DMS114 treated with DMSO at 0.1 percent for 48 hours (cell line): ENCODE measurements around the gene WDR76.
A peak's percentile ranks its signal among the peaks of the same experiment; 100 is the strongest.
"Not testable (repeated sequence)": the region's sequence is repeated elsewhere in the genome, so short reads cannot be mapped to it uniquely, and the experiment has no call there.

Source experiments
- DNase-seq: peaks from one replicate; lab custom pipeline; 2025; ENCODE audit not compliant: unreplicated experiment; lab: John Stamatoyannopoulos, UW

WDR76 gene

DNA sequence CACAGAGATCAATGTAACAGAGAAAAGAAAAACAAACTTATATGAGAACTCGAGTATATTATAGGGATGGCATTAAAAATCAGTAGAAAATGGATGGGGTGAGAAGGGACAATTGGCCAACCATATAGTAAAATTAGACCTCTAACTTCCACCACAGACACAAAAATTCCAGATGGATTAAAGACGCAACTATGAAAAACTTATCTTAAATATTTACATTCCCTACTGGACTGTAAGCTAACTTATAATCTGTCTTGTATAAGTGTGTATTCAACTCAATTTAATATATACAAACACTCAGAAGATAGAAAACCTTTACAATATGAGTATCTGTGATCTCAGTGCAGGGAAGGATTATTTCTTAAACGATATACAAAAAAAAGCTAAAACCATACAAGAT is 5.3 kb upstream of the WDR76 start:
- DNase-seq = no peak

DNA sequence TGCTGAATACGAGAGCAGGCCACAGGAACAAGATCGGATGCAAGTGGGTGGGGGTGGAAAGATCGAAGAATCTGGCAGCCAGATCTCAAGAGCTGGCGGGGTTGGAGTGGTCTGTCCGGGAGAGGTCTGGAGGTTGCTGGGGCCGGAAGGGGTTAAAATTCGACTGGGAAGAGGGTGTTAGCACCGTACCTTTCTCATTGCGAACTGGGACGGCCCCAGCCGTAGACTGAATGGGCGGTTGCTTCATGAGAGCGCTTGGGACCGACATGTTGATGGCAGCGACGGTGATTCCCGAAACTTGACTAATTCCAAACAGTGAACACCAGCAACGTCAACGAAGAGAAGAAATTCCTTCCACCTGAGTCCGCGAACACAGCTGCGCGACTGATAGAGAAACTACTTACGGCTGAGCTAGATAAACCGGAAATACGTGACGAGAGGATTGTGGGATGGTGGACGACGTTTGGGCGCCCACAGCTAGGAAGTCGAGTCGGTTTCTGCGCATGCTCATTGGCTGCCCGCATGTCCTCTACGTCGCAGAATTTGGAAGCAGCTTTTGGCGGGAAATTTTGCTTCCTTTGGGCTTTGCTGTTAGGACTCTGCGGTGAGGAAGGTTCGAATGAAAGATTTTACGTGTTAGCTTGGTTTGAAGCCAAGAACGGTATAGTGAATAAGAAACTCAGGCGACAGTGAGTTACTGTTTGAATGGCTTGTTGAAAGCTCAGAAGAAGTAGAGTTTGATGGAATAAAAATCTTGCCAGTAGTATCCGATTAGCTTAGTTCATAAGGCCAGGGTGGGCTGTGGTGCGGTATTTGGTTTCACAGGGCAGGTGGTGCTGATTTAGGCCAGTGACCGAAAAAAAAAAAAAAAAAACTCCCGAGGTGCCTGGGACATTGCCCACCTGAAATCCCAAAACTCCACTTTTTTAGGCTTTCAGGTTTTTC is 2.2 kb upstream of the WDR76 start, which contains the start of gene MFAP1:
Gene MFAP1, minus strand, starts transcription at position 389 of the 945 bp plus-strand sequence. Its CDS starts 121 bp downstream, at position 268.
- DNase-seq = peak; percentile 97

- DNase-seq = not testable (repeated sequence)
These were observed 1.5 kb upstream of the WDR76 start for GRCh38 chr15:43825305-43825704.

GRCh38 chr15:43826029-43826507 is 734 bp upstream of the WDR76 start:
- no peak for DNase-seq

DNA sequence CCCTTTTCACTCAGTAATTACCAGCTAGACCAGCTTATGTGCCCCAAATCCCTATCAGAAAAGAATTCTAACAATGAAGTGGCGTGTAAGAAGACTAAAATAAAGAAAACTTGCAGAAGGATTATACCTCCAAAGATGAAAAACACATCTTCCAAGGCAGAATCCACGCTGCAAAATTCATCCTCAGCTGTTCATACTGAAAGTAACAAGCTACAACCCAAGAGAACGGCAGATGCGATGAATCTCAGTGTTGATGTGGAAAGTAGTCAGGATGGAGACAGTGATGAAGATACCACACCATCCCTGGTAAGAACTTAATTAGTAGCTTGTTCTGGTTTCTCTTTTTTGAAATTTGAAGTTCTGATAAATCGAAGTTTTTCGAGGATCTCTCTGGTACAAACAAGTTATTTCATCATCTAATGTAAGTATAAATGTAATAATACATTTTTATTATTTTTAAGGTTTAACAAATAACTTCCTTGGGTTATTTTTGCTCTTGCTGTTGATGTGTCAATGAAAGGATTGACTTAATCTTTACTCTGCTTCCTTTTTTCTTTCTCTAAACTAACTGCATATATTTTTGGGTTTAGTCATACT is 1.4 kb downstream of the WDR76 start:
- peak; percentile 35 for DNase-seq

DNA sequence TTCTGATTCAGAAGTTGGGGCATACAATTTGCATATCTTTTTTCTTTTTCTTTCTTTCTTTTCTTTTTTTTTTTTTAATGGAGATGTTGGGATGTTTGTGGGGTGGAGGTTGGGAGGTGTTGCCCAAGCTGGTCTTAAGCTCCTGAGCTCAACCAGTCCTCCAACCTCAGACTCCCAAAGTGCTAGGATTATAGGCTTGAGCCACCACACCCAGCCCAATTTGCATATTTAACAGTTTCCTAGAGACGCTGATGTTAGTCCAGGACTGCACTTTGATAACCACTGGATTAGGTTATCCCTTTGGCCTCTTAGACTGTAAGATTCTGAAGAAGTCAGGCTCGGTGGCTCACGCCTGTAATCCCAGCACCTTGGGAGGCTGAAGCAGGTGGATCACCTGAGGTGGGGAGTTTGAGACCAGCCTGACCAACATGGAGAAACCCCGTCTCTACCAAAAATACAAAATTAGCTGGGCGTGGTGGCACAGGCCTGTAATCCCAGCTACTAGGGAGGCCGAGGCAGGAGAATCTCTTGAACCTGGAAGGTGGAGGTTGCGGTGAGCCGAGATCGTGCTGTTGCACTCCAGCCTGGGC is 3.2 kb downstream of the WDR76 start:
- not testable (repeated sequence) for DNase-seq

- not testable (repeated sequence) for DNase-seq
These were observed 4.0 kb downstream of the WDR76 start for GRCh38 chr15:43830691-43831275.

DNA sequence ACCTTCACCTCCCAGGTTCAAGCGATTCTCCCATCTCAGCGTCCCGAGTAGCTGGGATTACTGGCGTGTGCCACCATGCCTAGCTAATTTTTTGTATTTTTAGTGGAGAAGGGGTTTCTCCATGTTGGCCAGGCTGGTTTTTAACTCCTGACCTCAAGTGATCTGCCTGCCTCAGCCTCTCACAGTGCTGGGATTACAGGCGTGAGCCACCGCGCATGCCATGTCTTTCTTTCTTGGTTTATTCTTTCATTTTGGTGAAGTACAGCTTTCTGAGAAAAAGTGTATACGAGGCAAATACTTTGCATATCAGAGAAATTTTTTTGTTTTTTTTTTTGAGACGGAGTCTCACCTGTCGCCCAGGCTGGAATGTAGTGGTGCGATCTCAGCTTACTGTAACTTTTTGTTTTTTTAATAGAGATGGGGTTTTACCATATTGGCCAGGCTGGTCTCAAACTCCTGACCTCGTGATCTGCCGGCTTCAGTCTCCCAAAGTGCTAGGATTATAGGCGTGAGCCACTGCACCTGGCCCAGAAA is 4.8 kb downstream of the WDR76 start:
- DNase-seq = not testable (repeated sequence)

GRCh38 chr15:43832485-43832884 is 5.7 kb downstream of the WDR76 start:
- DNase-seq = not testable (repeated sequence)

- no peak for DNase-seq
These were observed 18.6 kb downstream of the WDR76 start for GRCh38 chr15:43845421-43845820.

DNA sequence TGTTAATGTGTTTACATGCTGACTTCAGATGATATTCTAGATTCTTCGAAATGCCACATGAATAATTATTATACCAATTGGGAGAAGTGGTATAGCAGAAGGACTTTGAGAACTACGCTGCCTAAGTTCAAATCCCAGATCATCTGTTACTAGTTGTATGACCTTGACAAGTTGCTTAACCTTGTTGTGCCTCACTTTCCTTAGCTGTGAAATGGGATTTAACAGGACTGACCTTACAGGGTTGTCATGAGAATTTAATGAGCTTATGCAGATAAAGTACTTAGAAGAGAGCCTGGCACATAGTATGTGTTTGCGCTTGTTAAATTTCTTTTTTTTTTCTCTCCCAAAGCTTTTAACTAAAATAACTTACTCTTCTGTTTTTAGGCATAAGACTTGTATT is 24.4 kb downstream of the WDR76 start:
- DNase-seq = no peak

DNA sequence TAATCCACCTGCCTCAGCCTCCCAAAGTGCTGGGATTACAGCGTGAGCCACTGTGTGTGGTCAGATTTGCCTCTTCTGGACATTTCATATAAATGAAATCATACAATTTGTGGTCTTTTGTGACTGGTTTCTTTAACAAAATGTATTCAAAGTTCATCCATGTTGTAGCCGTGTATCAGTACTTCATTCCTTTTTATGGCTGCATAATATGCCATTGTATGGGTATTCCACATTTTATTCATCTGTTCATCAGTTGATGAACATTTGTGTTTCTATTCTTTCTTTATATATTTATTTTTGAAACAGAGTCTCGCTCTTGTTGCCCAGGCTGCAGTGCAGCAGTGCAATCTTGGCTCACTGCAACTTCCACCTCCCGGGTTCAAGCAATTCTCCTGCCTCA is 25.8 kb downstream of the WDR76 start:
- no peak for DNase-seq

GRCh38 chr15:43854801-43855200 is 28.0 kb downstream of the WDR76 start:
- DNase-seq = no peak

GRCh38 chr15:43859546-43859945 is 32.7 kb downstream of the WDR76 start:
- DNase-seq = no peak

DNA sequence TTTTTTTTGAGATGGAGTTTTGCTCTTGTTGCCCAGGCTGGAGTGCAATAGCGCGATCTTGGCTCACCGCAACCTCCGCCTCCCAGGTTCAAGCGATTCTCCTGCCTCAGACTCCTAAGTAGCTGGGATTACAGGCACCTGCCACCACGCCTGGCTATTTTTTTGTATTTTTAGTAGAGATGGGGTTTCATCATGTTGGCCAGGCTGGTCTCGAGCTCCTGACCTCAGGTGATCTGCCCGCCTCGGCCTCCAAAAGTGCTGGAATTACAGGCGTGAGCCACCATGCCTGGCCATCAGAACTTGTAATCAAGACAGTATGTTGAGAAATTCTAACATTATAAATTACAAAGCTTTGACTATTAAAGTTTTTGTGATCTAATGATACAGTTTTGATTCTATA is 39.8 kb downstream of the WDR76 start:
- DNase-seq = not testable (repeated sequence)

DNA sequence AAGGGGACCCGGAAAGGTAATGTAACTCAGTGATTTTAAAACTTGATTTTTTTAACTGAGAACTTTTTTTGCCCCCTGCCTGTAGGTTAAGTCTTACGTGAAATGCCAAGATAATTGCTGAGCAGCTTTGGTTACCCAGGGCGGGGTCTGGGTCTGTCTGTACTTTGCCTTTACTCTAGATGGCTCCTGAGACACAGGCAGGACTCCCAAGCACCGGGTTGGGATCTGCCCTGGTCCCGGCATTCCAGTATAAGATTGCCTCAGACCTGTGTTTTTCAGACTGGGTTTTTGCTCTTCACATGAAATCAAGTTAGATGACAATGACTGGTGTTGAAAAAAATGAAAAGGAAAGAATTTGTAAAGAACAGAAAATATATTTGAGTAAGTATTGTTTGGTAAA is 40.3 kb downstream of the WDR76 start:
- no peak for DNase-seq

- DNase-seq = no peak
These were observed 41.6 kb downstream of the WDR76 start for GRCh38 chr15:43868406-43868805.

GRCh38 chr15:43871835-43872234 is 45.0 kb downstream of the WDR76 start:
- DNase-seq = no peak

- peak; percentile 41 for DNase-seq
These were observed 45.7 kb downstream of the WDR76 start for GRCh38 chr15:43872416-43873020.

- no peak for DNase-seq
These were observed 46.8 kb downstream of the WDR76 start for GRCh38 chr15:43873651-43874050.

DNA sequence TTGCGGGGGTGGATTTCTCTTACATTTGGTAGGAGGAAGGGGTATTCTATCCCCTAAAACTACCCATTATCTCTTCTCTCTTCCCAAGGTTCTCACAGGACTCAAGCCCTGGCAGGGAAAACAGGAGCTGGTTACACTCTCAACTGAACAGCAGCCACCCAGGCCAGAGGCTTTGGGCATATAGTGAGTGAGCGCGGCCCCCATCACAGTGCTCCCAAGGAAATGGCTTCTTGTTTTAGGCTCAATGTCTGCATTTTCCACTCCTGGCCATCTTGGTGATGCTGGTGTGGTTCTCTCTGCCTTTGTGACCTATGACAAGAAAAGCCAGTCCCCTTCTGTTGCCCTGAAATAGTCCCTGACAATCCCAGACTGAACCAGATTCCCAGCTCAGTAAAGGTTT is 50.1 kb downstream of the WDR76 start:
- no peak for DNase-seq
